ENCODE data around the gene DGKB.

GRCh38 chr7:14123923-14124322 lies 778.6 kb downstream of the DGKB start:
- TF ChIP-seq CTCF (IDR thresholded peaks at IDR 0.05) (no peak), EZH2 (IDR thresholded peaks at IDR 0.05) (no peak), EZH2phosphoT487 (IDR thresholded peaks at IDR 0.05) (no peak)
